Measurements from ENCODE around the gene MCM7. TPM values are rescaled to one million over a fixed set of nuclear protein-coding genes. Genes with fewer than 3 reads are reported as not detected.

Gene MCM7
- polyA plus RNA-seq, 3 donors: 6.9 to 61.1 (median 8.8) TPM

DNA sequence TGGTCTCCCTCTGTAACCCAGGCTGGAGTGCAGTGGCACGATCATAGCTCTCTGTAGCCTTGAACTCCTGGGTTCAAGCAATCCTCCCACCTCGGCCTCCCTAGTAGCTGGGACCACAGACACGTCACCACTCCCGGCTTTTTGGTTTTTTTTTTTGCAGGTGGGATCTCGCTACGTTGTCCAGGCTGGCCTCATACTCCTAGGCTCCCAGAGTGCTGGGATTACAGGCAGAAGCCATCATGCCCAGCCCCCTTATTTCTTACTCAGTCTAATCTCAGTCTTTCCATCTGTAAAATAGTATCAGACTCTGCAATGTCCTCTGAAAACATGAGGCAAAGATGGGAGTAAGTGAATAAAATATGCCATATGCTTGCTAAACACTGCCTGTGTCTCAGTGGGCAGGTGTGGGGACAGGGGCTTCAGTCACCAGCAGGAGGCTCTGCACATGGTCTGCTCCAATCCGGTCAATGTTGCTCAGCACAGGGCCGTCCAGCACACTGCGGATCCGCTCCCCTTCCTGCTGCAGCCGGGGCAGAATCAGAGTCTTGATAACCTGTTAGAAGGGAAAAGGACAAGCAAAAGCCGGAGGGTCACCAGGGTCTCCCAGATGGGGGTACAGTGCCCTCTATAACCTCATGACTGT lies 8.4 kb upstream of the MCM7 start:
- Mint-ChIP-seq H3K4me3 (no peak overlapping the region), H3K27me3 (ENCODE audit: low read depth in 3 of 3) (no peaks in the 10 kb centered on the region), H3K36me3 (peaks cover 60 to 96% of the 10 kb centered on the region in 2 donors), H3K9me3 (no peaks in the 10 kb centered on the region), H3K4me1 (peaks cover 8% of the 10 kb centered on the region), H3K27ac (peak overlapping the region in 1 of 7 donors; percentile 3)
- Histone ChIP-seq H3K4me1 (ENCODE audit: control insufficient read depth in 1 of 2, insufficient read depth in 2 of 2, low read length in 2 of 2) (no peaks in the 10 kb centered on the region), H3K4me2 (replicated peaks; ENCODE audit: extremely low read depth, low read length, poor library complexity, severe bottlenecking) (no peak overlapping the region), H4K20me1 (ENCODE audit: insufficient read depth, low read length) (no peaks in the 10 kb centered on the region), H2AFZ (ENCODE audit: insufficient read depth, low read depth, low read length, poor library complexity, severe bottlenecking) (no peak overlapping the region), H3K79me2 (ENCODE audit: insufficient read depth, low read length) (no peaks in the 10 kb centered on the region), H3K27ac (ENCODE audit: low read depth in 1 of 2, low read length in 2 of 2) (no peak overlapping the region), H3K36me3 (replicated peaks in 1 of 2; ENCODE audit: control insufficient read depth in 1 of 2, insufficient read depth in 2 of 2, low read length in 2 of 2) (peaks cover 72 to 92% of the 10 kb centered on the region in 2 donors), H3K27me3 (ENCODE audit: control insufficient read depth in 2 of 2, insufficient read depth in 2 of 2, low read length in 2 of 2) (no peaks in the 10 kb centered on the region), H3K4me3 (replicated peaks in 1 of 3; ENCODE audit: low read depth in 2 of 3, low read length in 3 of 3) (no peak overlapping the region), H3K9ac (ENCODE audit: insufficient read depth, low read length, poor library complexity, severe bottlenecking) (no peak overlapping the region), H3K9me3 (replicated peaks in 1 of 2; ENCODE audit: control insufficient read depth in 1 of 2, insufficient read depth in 1 of 2, low read length in 2 of 2) (no peaks in the 10 kb centered on the region)
- WGBS (ENCODE audit: insufficient coverage): 96% methylated on average over 9 of the region's 12 CpGs
- DNase-seq: no peak
- intact Hi-C loops (cut with micrococcal nuclease): no loop called here
- TF ChIP-seq, protein P1, sequence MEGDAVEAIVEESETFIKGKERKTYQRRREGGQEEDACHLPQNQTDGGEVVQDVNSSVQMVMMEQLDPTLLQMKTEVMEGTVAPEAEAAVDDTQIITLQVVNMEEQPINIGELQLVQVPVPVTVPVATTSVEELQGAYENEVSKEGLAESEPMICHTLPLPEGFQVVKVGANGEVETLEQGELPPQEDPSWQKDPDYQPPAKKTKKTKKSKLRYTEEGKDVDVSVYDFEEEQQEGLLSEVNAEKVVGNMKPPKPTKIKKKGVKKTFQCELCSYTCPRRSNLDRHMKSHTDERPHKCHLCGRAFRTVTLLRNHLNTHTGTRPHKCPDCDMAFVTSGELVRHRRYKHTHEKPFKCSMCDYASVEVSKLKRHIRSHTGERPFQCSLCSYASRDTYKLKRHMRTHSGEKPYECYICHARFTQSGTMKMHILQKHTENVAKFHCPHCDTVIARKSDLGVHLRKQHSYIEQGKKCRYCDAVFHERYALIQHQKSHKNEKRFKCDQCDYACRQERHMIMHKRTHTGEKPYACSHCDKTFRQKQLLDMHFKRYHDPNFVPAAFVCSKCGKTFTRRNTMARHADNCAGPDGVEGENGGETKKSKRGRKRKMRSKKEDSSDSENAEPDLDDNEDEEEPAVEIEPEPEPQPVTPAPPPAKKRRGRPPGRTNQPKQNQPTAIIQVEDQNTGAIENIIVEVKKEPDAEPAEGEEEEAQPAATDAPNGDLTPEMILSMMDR (IDR thresholded peaks at IDR 0.05): no peak

DNA sequence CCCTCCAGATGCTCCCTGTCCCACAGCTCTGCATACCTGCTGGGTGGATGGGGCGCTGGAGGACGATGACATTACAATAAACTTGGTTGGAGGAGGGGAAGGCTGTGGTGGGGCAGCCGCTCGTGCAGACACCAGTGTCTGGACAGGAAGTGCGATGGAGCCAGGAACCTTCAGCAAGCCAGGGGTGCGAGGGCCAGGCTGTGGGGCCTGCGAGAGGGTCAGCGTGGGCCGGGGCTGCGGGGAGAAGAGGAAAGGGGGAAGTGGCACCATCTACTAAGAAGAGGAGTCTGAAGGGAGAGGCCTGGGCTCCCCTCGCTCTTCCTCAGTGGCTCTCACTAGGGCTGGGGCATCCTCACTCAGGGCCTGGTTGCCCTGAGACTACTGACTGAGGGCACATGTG lies 6.7 kb upstream of the MCM7 start:
- peaks cover 66 to 93% of the 10 kb centered on the region in 2 donors for H3K36me3 ChIP-seq (replicated peaks in 1 of 2; ENCODE audit: control insufficient read depth in 1 of 2, insufficient read depth in 2 of 2, low read length in 2 of 2)
- Mint-ChIP-seq H3K9me3 (no peaks in the 10 kb centered on the region), H3K4me1 (peaks cover 5% of the 10 kb centered on the region), H3K4me3 (no peak overlapping the region), H3K27ac (peak overlapping the region in 2 of 7 donors; percentile 58 to 79), H3K27me3 (ENCODE audit: low read depth in 3 of 3) (peaks cover 0 to 2% (median 0%) of the 10 kb centered on the region in 3 donors), H3K36me3 (peaks cover 60 to 98% of the 10 kb centered on the region in 2 donors)
- H3K4me3 ChIP-seq (replicated peaks in 1 of 3; ENCODE audit: low read depth in 2 of 3, low read length in 3 of 3): no peak overlapping the region
- DNase-seq: no peak
- no peaks in the 10 kb centered on the region for H3K4me1 ChIP-seq (ENCODE audit: control insufficient read depth in 1 of 2, insufficient read depth in 2 of 2, low read length in 2 of 2)
- intact Hi-C loops (cut with micrococcal nuclease): no loop called here
- TF ChIP-seq, protein P1 (IDR thresholded peaks at IDR 0.05): no peak
- H3K4me2 ChIP-seq (replicated peaks; ENCODE audit: extremely low read depth, low read length, poor library complexity, severe bottlenecking): no peak overlapping the region
- no peaks in the 10 kb centered on the region for H3K27me3 ChIP-seq (ENCODE audit: control insufficient read depth in 2 of 2, insufficient read depth in 2 of 2, low read length in 2 of 2)
- H3K79me2 ChIP-seq (ENCODE audit: insufficient read depth, low read length): no peaks in the 10 kb centered on the region
- no peak overlapping the region for H3K27ac ChIP-seq (ENCODE audit: low read depth in 1 of 2, low read length in 2 of 2)
- no peak overlapping the region for H3K9ac ChIP-seq (ENCODE audit: insufficient read depth, low read length, poor library complexity, severe bottlenecking)
- no peak overlapping the region for H2AFZ ChIP-seq (ENCODE audit: insufficient read depth, low read depth, low read length, poor library complexity, severe bottlenecking)
- no peaks in the 10 kb centered on the region for H3K9me3 ChIP-seq (replicated peaks in 1 of 2; ENCODE audit: control insufficient read depth in 1 of 2, insufficient read depth in 1 of 2, low read length in 2 of 2)
- 78% methylated on average over 8 of the region's 11 CpGs for WGBS (ENCODE audit: insufficient coverage)
- no peaks in the 10 kb centered on the region for H4K20me1 ChIP-seq (ENCODE audit: insufficient read depth, low read length)
